Measurements from ENCODE around the gene ASGR1.
"Not testable (repeated sequence)": the region's sequence is repeated elsewhere in the genome, so short reads cannot be mapped to it uniquely, and the experiment has no call there.

Gene ASGR1

GRCh38 chr17:7173687-7174602 is 5.2 kb downstream of the ASGR1 start:
- no peaks in the 10 kb centered on the region for H3K9me2 ChIP-seq (replicated peaks; ENCODE audit: low read depth, low read length)
- no peak overlapping the region for H3K4me2 ChIP-seq (ENCODE audit: low read depth, low read length, poor library complexity, severe bottlenecking)
- H4K20me1 ChIP-seq (ENCODE audit: insufficient read depth, low read length, poor library complexity, severe bottlenecking), result no peaks in the 10 kb centered on the region
- no peaks in the 10 kb centered on the region for H3K36me3 ChIP-seq (ENCODE audit: insufficient read depth, low read length)
- H3K9me3 ChIP-seq (ENCODE audit: insufficient read depth, low read depth, low read length), result no peaks in the 10 kb centered on the region
- H2AFZ ChIP-seq (ENCODE audit: low read length), result no peak overlapping the region
- H3F3A ChIP-seq (ENCODE audit: low read depth), result no peaks in the 10 kb centered on the region
- no peak overlapping the region for H3K4me3 ChIP-seq (ENCODE audit: low read length, poor library complexity, severe bottlenecking)
- H3K4me1 ChIP-seq (ENCODE audit: insufficient read depth, low read length, poor library complexity, severe bottlenecking), result peaks cover 12% of the 10 kb centered on the region
- H3K9ac ChIP-seq (ENCODE audit: low read depth, low read length, poor library complexity, severe bottlenecking), result no peak overlapping the region
- TF ChIP-seq EZH2phosphoT487 (IDR thresholded peaks at IDR 0.05; ENCODE audit: borderline replicate concordance) (no peak), CTCF (conservative IDR thresholded peaks at IDR 0.05; ENCODE audit: low read length) (no peak)
- no peaks in the 10 kb centered on the region for H3K79me2 ChIP-seq (ENCODE audit: insufficient read depth, low read length)
- no peaks in the 10 kb centered on the region for H3K27me3 ChIP-seq (ENCODE audit: insufficient read depth, low read length, poor library complexity, severe bottlenecking)

- H3K36me3 ChIP-seq (ENCODE audit: insufficient read depth, low read length); H3F3A ChIP-seq (ENCODE audit: low read depth); H2AFZ ChIP-seq (ENCODE audit: low read length); H3K4me1 ChIP-seq (ENCODE audit: insufficient read depth, low read length, poor library complexity, severe bottlenecking); H3K79me2 ChIP-seq (ENCODE audit: insufficient read depth, low read length); H3K9me2 ChIP-seq (replicated peaks; ENCODE audit: low read depth, low read length); H4K20me1 ChIP-seq (ENCODE audit: insufficient read depth, low read length, poor library complexity, severe bottlenecking); H3K9me3 ChIP-seq (ENCODE audit: insufficient read depth, low read depth, low read length); H3K4me2 ChIP-seq (ENCODE audit: low read depth, low read length, poor library complexity, severe bottlenecking); H3K9ac ChIP-seq (ENCODE audit: low read depth, low read length, poor library complexity, severe bottlenecking); H3K4me3 ChIP-seq (ENCODE audit: low read length, poor library complexity, severe bottlenecking); H3K27me3 ChIP-seq (ENCODE audit: insufficient read depth, low read length, poor library complexity, severe bottlenecking): not testable (repeated sequence)
Measured at GRCh38 chr17:7172522-7173191, 6.5 kb downstream of the ASGR1 start.

GRCh38 chr17:7169565-7169908 is 9.6 kb downstream of the ASGR1 start:
- H3K4me1 ChIP-seq (ENCODE audit: insufficient read depth, low read length, poor library complexity, severe bottlenecking); H3K4me3 ChIP-seq (ENCODE audit: low read length, poor library complexity, severe bottlenecking): not testable (repeated sequence)

GRCh38 chr17:7168841-7169564 is 10.2 kb downstream of the ASGR1 start:
- H3K36me3 ChIP-seq (ENCODE audit: insufficient read depth, low read length); H3K79me2 ChIP-seq (ENCODE audit: insufficient read depth, low read length); H3K9me3 ChIP-seq (ENCODE audit: insufficient read depth, low read depth, low read length); H4K20me1 ChIP-seq (ENCODE audit: insufficient read depth, low read length, poor library complexity, severe bottlenecking); H3K4me3 ChIP-seq (ENCODE audit: low read length, poor library complexity, severe bottlenecking); H3K27me3 ChIP-seq (ENCODE audit: insufficient read depth, low read length, poor library complexity, severe bottlenecking); H3K4me1 ChIP-seq (ENCODE audit: insufficient read depth, low read length, poor library complexity, severe bottlenecking); H3K9ac ChIP-seq (ENCODE audit: low read depth, low read length, poor library complexity, severe bottlenecking); H3K4me2 ChIP-seq (ENCODE audit: low read depth, low read length, poor library complexity, severe bottlenecking); H3F3A ChIP-seq (ENCODE audit: low read depth); H2AFZ ChIP-seq (ENCODE audit: low read length); H3K9me2 ChIP-seq (replicated peaks; ENCODE audit: low read depth, low read length): not testable (repeated sequence)

More at GRCh38 chr17:7169565-7169908, 9.6 kb downstream of the ASGR1 start:
- not testable (repeated sequence) for H3F3A ChIP-seq (ENCODE audit: low read depth); H3K36me3 ChIP-seq (ENCODE audit: insufficient read depth, low read length); H4K20me1 ChIP-seq (ENCODE audit: insufficient read depth, low read length, poor library complexity, severe bottlenecking); H3K4me2 ChIP-seq (ENCODE audit: low read depth, low read length, poor library complexity, severe bottlenecking); H3K9ac ChIP-seq (ENCODE audit: low read depth, low read length, poor library complexity, severe bottlenecking); H3K79me2 ChIP-seq (ENCODE audit: insufficient read depth, low read length); H2AFZ ChIP-seq (ENCODE audit: low read length); H3K9me3 ChIP-seq (ENCODE audit: insufficient read depth, low read depth, low read length); H3K27me3 ChIP-seq (ENCODE audit: insufficient read depth, low read length, poor library complexity, severe bottlenecking); H3K9me2 ChIP-seq (replicated peaks; ENCODE audit: low read depth, low read length)

Data from Loucy (cell line).